ENCODE measurements around the gene ALDOA.
A peak's percentile ranks its signal among the peaks of the same experiment; 100 is the strongest.

The ALDOA gene

DNA sequence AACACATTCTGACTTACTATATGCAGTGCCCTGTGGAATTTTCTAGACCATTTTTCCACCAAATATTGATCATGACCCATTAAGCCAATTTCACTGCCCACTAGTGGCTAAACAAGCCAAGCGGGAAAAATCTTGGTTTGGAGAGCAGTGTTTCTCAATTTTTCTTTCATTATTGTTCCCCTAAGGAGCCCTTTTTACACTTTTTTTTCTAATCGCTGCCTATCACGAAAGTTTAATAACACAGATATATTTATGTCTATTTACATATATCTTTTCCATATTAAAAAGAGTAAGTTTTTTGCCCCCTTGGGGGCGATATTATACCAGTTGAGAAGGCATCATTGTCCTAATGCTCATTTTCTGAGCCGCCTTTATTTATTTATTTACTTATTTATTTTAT is 23.7 kb upstream of the ALDOA start:
- peak; percentile 73 for DNase-seq (ENCODE audit: low read depth)
- TF ChIP-seq, protein P1, sequence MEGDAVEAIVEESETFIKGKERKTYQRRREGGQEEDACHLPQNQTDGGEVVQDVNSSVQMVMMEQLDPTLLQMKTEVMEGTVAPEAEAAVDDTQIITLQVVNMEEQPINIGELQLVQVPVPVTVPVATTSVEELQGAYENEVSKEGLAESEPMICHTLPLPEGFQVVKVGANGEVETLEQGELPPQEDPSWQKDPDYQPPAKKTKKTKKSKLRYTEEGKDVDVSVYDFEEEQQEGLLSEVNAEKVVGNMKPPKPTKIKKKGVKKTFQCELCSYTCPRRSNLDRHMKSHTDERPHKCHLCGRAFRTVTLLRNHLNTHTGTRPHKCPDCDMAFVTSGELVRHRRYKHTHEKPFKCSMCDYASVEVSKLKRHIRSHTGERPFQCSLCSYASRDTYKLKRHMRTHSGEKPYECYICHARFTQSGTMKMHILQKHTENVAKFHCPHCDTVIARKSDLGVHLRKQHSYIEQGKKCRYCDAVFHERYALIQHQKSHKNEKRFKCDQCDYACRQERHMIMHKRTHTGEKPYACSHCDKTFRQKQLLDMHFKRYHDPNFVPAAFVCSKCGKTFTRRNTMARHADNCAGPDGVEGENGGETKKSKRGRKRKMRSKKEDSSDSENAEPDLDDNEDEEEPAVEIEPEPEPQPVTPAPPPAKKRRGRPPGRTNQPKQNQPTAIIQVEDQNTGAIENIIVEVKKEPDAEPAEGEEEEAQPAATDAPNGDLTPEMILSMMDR (IDR thresholded peaks at IDR 0.05; ENCODE audit: low read length, missing control alignments), result peak; percentile 39
- H3K4me3 ChIP-seq (replicated peaks; ENCODE audit: low read depth, low read length), result no peak overlapping the region

DNA sequence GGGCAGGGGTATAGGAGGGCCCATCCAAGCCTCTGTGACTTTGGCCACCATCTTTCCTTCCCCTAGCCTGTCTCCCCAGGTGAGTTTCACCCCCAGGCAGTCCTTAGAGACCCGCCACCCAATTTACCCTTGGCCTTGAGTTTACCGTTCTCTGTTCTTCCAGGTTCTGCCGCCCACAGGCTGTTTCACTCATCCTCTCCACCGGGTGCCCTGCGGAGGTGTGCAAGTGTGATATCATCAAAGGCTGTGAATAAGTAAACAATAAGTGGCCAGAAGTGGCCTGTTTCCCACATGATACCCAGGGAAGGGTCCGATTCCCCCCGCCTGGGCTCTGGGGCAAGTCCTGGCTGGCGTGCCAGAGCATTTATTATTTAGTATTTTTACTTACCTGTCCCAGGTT is 19.4 kb upstream of the ALDOA start:
- H3K4me3 ChIP-seq (replicated peaks; ENCODE audit: low read depth, low read length), result no peak overlapping the region
- TF ChIP-seq, protein P1 (IDR thresholded peaks at IDR 0.05; ENCODE audit: low read length, missing control alignments), result no peak
- DNase-seq (ENCODE audit: low read depth), result no peak

DNA sequence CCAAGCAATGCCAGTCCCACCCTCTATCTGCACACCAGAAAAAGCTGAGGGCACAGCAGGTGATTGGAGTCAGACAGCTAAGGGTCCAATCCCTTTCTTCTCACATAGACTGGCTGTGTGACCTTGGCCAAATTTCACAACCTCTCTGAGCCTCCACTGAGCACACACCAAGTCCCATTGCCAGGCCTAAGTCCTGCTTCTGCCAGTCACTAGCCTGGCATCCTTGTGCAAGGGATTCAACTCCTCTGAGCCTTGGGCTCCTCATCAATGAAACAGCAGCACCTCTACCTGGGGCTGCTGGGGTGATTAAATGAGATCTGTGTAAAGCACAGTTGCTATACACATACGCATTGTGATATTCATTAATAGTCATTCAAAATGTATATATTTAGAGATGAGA is 19.0 kb upstream of the ALDOA start:
- no peak for DNase-seq (ENCODE audit: low read depth)
- TF ChIP-seq, protein P1 (IDR thresholded peaks at IDR 0.05; ENCODE audit: low read length, missing control alignments), result no peak
- no peak overlapping the region for H3K4me3 ChIP-seq (replicated peaks; ENCODE audit: low read depth, low read length)

DNA sequence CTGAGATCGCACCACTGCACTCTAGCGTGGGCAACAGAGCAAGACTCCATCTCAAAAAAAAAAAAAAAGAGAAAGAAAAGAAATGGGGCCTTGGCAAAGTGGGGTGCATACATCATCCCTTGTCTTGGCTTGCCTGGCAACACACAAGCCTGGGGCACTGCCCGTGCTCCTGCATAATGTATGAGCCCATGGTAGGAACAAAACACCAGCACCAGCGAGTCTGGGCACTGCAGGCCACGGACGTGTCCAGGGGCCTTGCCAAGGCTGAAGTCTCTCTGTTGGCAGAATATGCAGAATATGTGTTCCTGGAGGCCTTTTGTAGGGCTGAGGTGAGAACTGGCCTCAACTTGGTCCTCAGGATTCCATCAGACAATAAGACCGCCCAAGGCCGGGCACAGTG is 15.7 kb upstream of the ALDOA start:
- TF ChIP-seq, protein P1 (IDR thresholded peaks at IDR 0.05; ENCODE audit: low read length, missing control alignments), result no peak
- DNase-seq (ENCODE audit: low read depth), result no peak
- no peak overlapping the region for H3K4me3 ChIP-seq (replicated peaks; ENCODE audit: low read depth, low read length)

DNA sequence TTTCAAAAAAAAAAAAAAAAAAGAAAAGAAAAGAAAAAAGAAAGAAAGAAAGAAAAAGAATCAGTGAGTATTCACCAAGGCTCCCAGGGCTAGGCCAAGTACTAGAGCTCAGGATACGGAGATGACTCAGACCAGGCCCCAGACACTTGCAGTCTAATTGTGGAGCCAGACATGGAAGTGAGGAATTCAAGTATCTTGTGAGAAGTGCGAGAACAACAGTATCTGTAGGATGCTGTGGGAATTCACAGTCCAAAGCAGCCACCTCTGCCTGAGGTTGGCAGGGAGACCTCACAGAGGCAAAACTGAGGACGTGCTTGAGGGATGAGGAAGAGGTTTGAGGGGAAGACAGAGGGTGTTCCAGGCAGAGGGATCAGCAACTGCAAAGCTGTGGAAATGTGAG is 14.0 kb upstream of the ALDOA start:
- no peak overlapping the region for H3K4me3 ChIP-seq (replicated peaks; ENCODE audit: low read depth, low read length)
- TF ChIP-seq, protein P1 (IDR thresholded peaks at IDR 0.05; ENCODE audit: low read length, missing control alignments), result no peak
- DNase-seq (ENCODE audit: low read depth), result peak; percentile 65

DNA sequence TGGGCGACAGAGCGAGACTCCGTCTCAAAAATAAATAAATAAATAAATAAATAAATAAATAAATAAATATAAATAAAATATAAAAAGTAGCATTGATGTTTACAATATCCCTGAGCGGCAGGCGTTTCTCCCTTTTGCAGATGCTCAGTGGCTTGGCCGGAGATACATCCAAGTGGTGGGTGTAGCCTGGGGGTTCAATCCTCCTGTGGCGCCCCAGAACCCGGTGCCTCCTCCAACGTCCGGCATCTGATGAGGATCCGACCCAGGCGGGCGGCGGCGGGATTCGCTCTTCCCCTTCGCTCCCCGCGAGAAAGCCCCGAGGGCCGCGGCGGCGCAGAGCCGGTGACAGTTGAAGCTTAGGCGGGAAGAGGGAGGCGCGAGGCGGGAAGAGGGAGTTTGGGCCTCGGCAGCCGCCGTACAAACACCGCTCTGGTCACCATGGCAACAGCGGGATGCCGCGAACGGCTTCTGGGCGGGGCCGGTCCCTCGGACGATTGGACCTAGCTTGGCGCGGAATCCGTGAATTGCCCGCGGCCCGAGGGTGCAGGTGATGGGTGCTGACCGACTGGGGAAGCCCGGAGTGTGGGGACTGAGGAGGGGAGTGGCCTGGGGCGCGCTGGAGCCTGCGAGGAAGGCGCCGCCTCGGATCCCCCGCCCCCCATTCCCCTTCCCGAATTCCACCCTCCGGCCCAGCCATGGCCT is 12.7 kb upstream of the ALDOA start:
- DNase-seq (ENCODE audit: low read depth), result peak; percentile 94
- H3K4me3 ChIP-seq (replicated peaks; ENCODE audit: low read depth, low read length), result peak overlapping the region; percentile 85
- TF ChIP-seq, protein P1 (IDR thresholded peaks at IDR 0.05; ENCODE audit: low read length, missing control alignments), result no peak

All from fibroblast of pulmonary artery (primary cell).